HEK293T (cell line): Measurements from ENCODE around the gene PML.

Source experiments
- ARNT ChIP-seq: fragments of 450-650 bp; IDR thresholded peaks from 2 replicates; pipeline ENCODE4 v1.6.1; 2017; ENCODE audit warnings: mild to moderate bottlenecking
- BHLHE40 ChIP-seq: fragments of 450-650 bp; IDR thresholded peaks from 2 replicates; pipeline ENCODE4 v1.6.1; 2016; ENCODE audit warnings: mild to moderate bottlenecking, moderate library complexity, borderline replicate concordance
- ELF4 ChIP-seq: fragments of 450-650 bp; IDR thresholded peaks from 2 replicates; pipeline ENCODE4 v1.6.1; 2017; ENCODE audit warnings: antibody characterized with exemption
- FOXA1 ChIP-seq: fragments of 450-650 bp; IDR thresholded peaks from 2 replicates; pipeline ENCODE4 v1.6.1; 2016; ENCODE audit warnings: mild to moderate bottlenecking
- FOXK2 ChIP-seq: fragments of 450-650 bp; IDR thresholded peaks from 2 replicates; pipeline ENCODE4 v1.6.1; 2016; ENCODE audit warnings: mild to moderate bottlenecking
- FOXM1 ChIP-seq: fragments of 450-650 bp; IDR thresholded peaks from 2 replicates; pipeline ENCODE4 v1.6.1; 2017; ENCODE audit warnings: mild to moderate bottlenecking, borderline replicate concordance
- HDGF ChIP-seq: fragments of 450-650 bp; IDR thresholded peaks from 2 replicates; pipeline ENCODE4 v1.6.1; 2017; ENCODE audit warnings: antibody characterized with exemption, borderline replicate concordance
- L3MBTL2 ChIP-seq: fragments of 450-650 bp; conservative IDR thresholded peaks from 2 replicates; pipeline ENCODE4 v1.6.1; 2016; ENCODE audit warnings: mild to moderate bottlenecking
- LEF1 ChIP-seq: fragments of 450-650 bp; IDR thresholded peaks from 2 replicates; pipeline ENCODE4 v1.6.1; 2017; ENCODE audit warnings: mild to moderate bottlenecking, borderline replicate concordance
- SP1 ChIP-seq: fragments of 450-650 bp; IDR thresholded peaks from 2 replicates; pipeline ENCODE4 v1.6.1; 2017
- SUZ12 ChIP-seq: fragments of 450-650 bp; IDR thresholded peaks from 2 replicates; pipeline ENCODE4 v1.6.1; 2016; ENCODE audit warnings: mild to moderate bottlenecking
- TARDBP ChIP-seq: fragments of 450-650 bp; IDR thresholded peaks from 2 replicates; pipeline ENCODE4 v1.6.1; 2016
- ZNF384 ChIP-seq: fragments of 450-650 bp; IDR thresholded peaks from 2 replicates; pipeline ENCODE4 v1.6.1; 2016

- TF ChIP-seq ZNF384 = no peak
- no peak for TF ChIP-seq ELF4
- TF ChIP-seq ARNT = no peak
- TF ChIP-seq SUZ12 = no peak
- no peak for TF ChIP-seq BHLHE40
- no peak for TF ChIP-seq FOXM1
- no peak for TF ChIP-seq FOXA1
- TF ChIP-seq FOXK2 = no peak
- no peak for TF ChIP-seq TARDBP
- no peak for TF ChIP-seq LEF1
- no peak for TF ChIP-seq SP1
- no peak for TF ChIP-seq HDGF
- TF ChIP-seq L3MBTL2 = no peak
Measured at GRCh38 chr15:74032606-74033561, 38.4 kb downstream of the PML start.
